A549 (cell line): ENCODE data around the gene MEF2A. TPM values are rescaled to one million over a fixed set of nuclear protein-coding genes. Genes with fewer than 3 reads are reported as not detected.

Experiments
- CBX2 ChIP-seq: fragments of 200-600 bp; sonication (generic); IDR thresholded peaks from 2 replicates; pipeline ENCODE4 v1.6.1; 2016; ENCODE audit warnings: low read depth, mild to moderate bottlenecking, borderline replicate concordance
- CHD4 ChIP-seq: fragments of 200-600 bp; sonication (generic); IDR thresholded peaks from 2 replicates; pipeline ENCODE4 v1.6.1; 2016; ENCODE audit warnings: antibody characterized with exemption, mild to moderate bottlenecking, borderline replicate concordance
- CTCF ChIP-seq: fragments of >200 bp; sonication (Bioruptor Twin); formaldehyde crosslinking; IDR thresholded peaks from 3 replicates; pipeline ENCODE4 v1.5.1; 2016
- E2F6 ChIP-seq: IDR thresholded peaks from 2 replicates; pipeline ENCODE4 v1.6.1; 2012; ENCODE audit warnings: low read depth, borderline replicate concordance
- FOSB ChIP-seq: fragments of 250-450 bp; sonication (Bioruptor Pico); IDR thresholded peaks from 2 replicates; pipeline ENCODE4 v1.5.0; 2020; ENCODE audit warnings: mild to moderate bottlenecking, moderate library complexity
- FOXS1 ChIP-seq: fragments of 250-450 bp; sonication (Bioruptor Pico); IDR thresholded peaks from 2 replicates; pipeline ENCODE4 v1.5.0; 2020; ENCODE audit warnings: mild to moderate bottlenecking, moderate library complexity
- HDAC2 ChIP-seq: fragments of 200-600 bp; sonication (generic); IDR thresholded peaks from 2 replicates; pipeline ENCODE4 v1.6.1; 2016
- HES2 ChIP-seq: fragments of >200 bp; sonication (Bioruptor Twin); formaldehyde crosslinking; IDR thresholded peaks from 2 replicates; pipeline ENCODE4 v1.6.1; 2016
- HMGXB4 ChIP-seq: fragments of 250-450 bp; sonication (Bioruptor Pico); IDR thresholded peaks from 2 replicates; pipeline ENCODE4 v1.5.0; 2021; ENCODE audit warnings: mild to moderate bottlenecking, moderate library complexity, borderline replicate concordance
- JUN ChIP-seq, 2 experiments: fragments of >200 bp; sonication (Bioruptor Twin); formaldehyde crosslinking; IDR thresholded peaks; 2 replicates in 1 of 2; 3 replicates in 1 of 2; pipeline ENCODE4 v1.6.1; 2016 to 2017
- KDM1A ChIP-seq: fragments of 200-600 bp; sonication (generic); IDR thresholded peaks from 2 replicates; pipeline ENCODE4 v1.6.1; 2016; ENCODE audit warnings: low read depth, mild to moderate bottlenecking
- MAFK ChIP-seq: fragments of 450-650 bp; IDR thresholded peaks from 2 replicates; pipeline ENCODE4 v1.6.1; 2014; ENCODE audit not compliant: partially characterized antibody
- NPAS2 ChIP-seq: fragments of 250-450 bp; sonication (Bioruptor Pico); IDR thresholded peaks from 2 replicates; pipeline ENCODE4 v1.8.0; 2022; ENCODE audit warnings: mild to moderate bottlenecking, moderate library complexity, borderline replicate concordance
- RARB ChIP-seq: fragments of 250-450 bp; sonication (Bioruptor Pico); IDR thresholded peaks from 2 replicates; pipeline ENCODE4 v1.8.0; 2021; ENCODE audit warnings: mild to moderate bottlenecking, moderate library complexity
- REST ChIP-seq: fragments of 200-600 bp; sonication (generic); IDR thresholded peaks from 2 replicates; pipeline ENCODE4 v1.6.1; 2016; ENCODE audit warnings: antibody characterized with exemption, mild to moderate bottlenecking, moderate library complexity
- RFX5 ChIP-seq: fragments of 450-650 bp; IDR thresholded peaks from 2 replicates; pipeline ENCODE4 v1.7.1; 2014; ENCODE audit warnings: antibody characterized with exemption, mild to moderate bottlenecking, moderate library complexity
- USF2 ChIP-seq: fragments of 450-650 bp; IDR thresholded peaks from 2 replicates; pipeline ENCODE4 v1.6.1; 2014; ENCODE audit warnings: antibody characterized with exemption
- ZC3H11A ChIP-seq: fragments of 450-650 bp; IDR thresholded peaks from 2 replicates; pipeline ENCODE4 v1.6.1; 2014; ENCODE audit warnings: antibody characterized with exemption, mild to moderate bottlenecking
- ZFP36 ChIP-seq: fragments of 450-650 bp; IDR thresholded peaks from 2 replicates; pipeline ENCODE4 v1.6.1; 2014; ENCODE audit warnings: borderline replicate concordance; ENCODE audit not compliant: partially characterized antibody
- polyA plus RNA-seq, 4 experiments: library from polyadenylated mRNA; depleted of rRNA in 3 of 4; stranded (reverse); fragments of >200 nt; fragmentation: RNase III in 1 of 4; extraction: RNeasy Plus Mini Kit Qiagen cat#74134 plus additional on column Dnase treatment in 1 of 4; gene quantifications; 2 replicates in 3 of 4; 3 replicates in 1 of 4; pipeline ENCODE4 v1.2.3, GENCODE V29; 2011 to 2017

MEF2A gene
- polyA plus RNA-seq, 2 of the 4 experiments (the other 2 are of a cell fraction), result 15.0 to 43.4 TPM

GRCh38 chr15:99565299-99566156, at the start of gene MEF2A (continued):
- TF ChIP-seq JUN (IDR thresholded peaks at IDR 0.05), result peak; percentile 85 to 91
- peak; percentile 55; the same call in 1 of the 2 replicates for TF ChIP-seq RFX5
- TF ChIP-seq CHD4, result no peak
- TF ChIP-seq CTCF, result no peak
- TF ChIP-seq HDAC2, result no peak
- no peak for TF ChIP-seq HES2
- no peak for TF ChIP-seq FOXS1 (CRISPR knock-in tag)
- TF ChIP-seq MAFK, result no peak
- peak; percentile 97 for TF ChIP-seq HMGXB4 (CRISPR knock-in tag)
- TF ChIP-seq REST, result no peak
- TF ChIP-seq E2F6, result peak; percentile 88
- no peak for TF ChIP-seq USF2
- no peak for TF ChIP-seq RARB (CRISPR knock-in tag)
- TF ChIP-seq FOSB (CRISPR knock-in tag), result no peak
- no peak for TF ChIP-seq ZFP36
- no peak for TF ChIP-seq ZC3H11A
- TF ChIP-seq CBX2, result no peak
- no peak for TF ChIP-seq NPAS2 (CRISPR knock-in tag)
- peak; percentile 80 for TF ChIP-seq KDM1A
